Measurements from ENCODE around the gene GLI3.
"Not testable (repeated sequence)": the region's sequence is repeated elsewhere in the genome, so short reads cannot be mapped to it uniquely, and the experiment has no call there.

Gene GLI3

GRCh38 chr7:42210779-42211178, 26.2 kb downstream of the GLI3 start:
- DNase-seq, result no peak

- no peak for DNase-seq
Observed at GRCh38 chr7:42210333-42210732, 26.7 kb downstream of the GLI3 start.

GRCh38 chr7:42209085-42209484, 27.9 kb downstream of the GLI3 start:
- DNase-seq, result not testable (repeated sequence)

- no peak for DNase-seq
Observed at GRCh38 chr7:42208572-42208971, 28.4 kb downstream of the GLI3 start.

- no peak for DNase-seq
Observed at GRCh38 chr7:42207420-42207819, 29.6 kb downstream of the GLI3 start.

GRCh38 chr7:42203336-42203735, 33.7 kb downstream of the GLI3 start:
- no peak for DNase-seq

- no peak for DNase-seq
Observed at GRCh38 chr7:42202601-42203000, 34.4 kb downstream of the GLI3 start.

GRCh38 chr7:42198974-42199668, 37.9 kb downstream of the GLI3 start:
- no peak for DNase-seq

GRCh38 chr7:42198296-42198695, 38.7 kb downstream of the GLI3 start:
- DNase-seq, result peak in 1 of 2 experiments; percentile 27

- DNase-seq, result peak; percentile 81 to 85
Observed at GRCh38 chr7:42197451-42197850, 39.6 kb downstream of the GLI3 start.

GRCh38 chr7:42194238-42194637, 42.8 kb downstream of the GLI3 start:
- no peak for DNase-seq

- no peak for DNase-seq
Observed at GRCh38 chr7:42193471-42194129, 43.4 kb downstream of the GLI3 start.

GRCh38 chr7:42192851-42193461, 44.1 kb downstream of the GLI3 start:
- DNase-seq, result no peak

- no peak for DNase-seq
Observed at GRCh38 chr7:42192066-42192465, 44.9 kb downstream of the GLI3 start.

GRCh38 chr7:42189535-42189934, 47.5 kb downstream of the GLI3 start:
- no peak for DNase-seq

GRCh38 chr7:42186151-42186550, 50.9 kb downstream of the GLI3 start:
- peak; percentile 18 to 34 for DNase-seq

- no peak for DNase-seq
Observed at GRCh38 chr7:42185726-42186125, 51.3 kb downstream of the GLI3 start.

- no peak for DNase-seq
Observed at GRCh38 chr7:42183547-42183946, 53.5 kb downstream of the GLI3 start.

GRCh38 chr7:42181566-42181965, 55.4 kb downstream of the GLI3 start:
- no peak for DNase-seq

GRCh38 chr7:42180806-42181205, 56.2 kb downstream of the GLI3 start:
- no peak for DNase-seq

- no peak for DNase-seq
Observed at GRCh38 chr7:42176724-42177101, 60.3 kb downstream of the GLI3 start.

- DNase-seq, result no peak
Observed at GRCh38 chr7:42175834-42176723, 60.9 kb downstream of the GLI3 start.

GRCh38 chr7:42174391-42174912, 62.6 kb downstream of the GLI3 start:
- no peak for DNase-seq
